ENCODE data around the gene ATP8A2. TPM values are rescaled to one million over a fixed set of nuclear protein-coding genes. Genes with fewer than 3 reads are reported as not detected.

ATP8A2 gene
- total and polyA plus RNA-seq, 2 of the 8 experiments (the other 6 are each of a cell fraction or from before 2014, with no cell fraction given), result 2.4 to 8.3 TPM

- Histone ChIP-seq H2AK5ac (ENCODE audit: low read depth, low read length) (no peak overlapping the region), H3K79me1 (ENCODE audit: low read depth, low read length) (no peaks in the 10 kb centered on the region), H3K79me2 (ENCODE audit: control insufficient read depth in 1 of 2, insufficient read depth in 2 of 2, low read length in 2 of 2) (no peaks in the 10 kb centered on the region), H2BK15ac (ENCODE audit: low read length) (no peak overlapping the region), H3K27me3 (replicated peaks in 1 of 4; ENCODE audit: control insufficient read depth in 3 of 4, extremely low read depth in 1 of 4, insufficient read depth in 3 of 4, low read length in 3 of 4) (no peaks in the 10 kb centered on the region), H3K9me3 (ENCODE audit: insufficient read depth in 2 of 2, low read depth in 1 of 2, low read length in 1 of 2) (no peaks in the 10 kb centered on the region), H2BK120ac (replicated peaks; ENCODE audit: low read depth, low read length) (no peak overlapping the region), H3K27ac (ENCODE audit: low read depth, low read length) (no peak overlapping the region), H3K14ac (ENCODE audit: insufficient read length) (no peak overlapping the region), H3K9ac (replicated peaks in 1 of 4; ENCODE audit: extremely low read depth in 1 of 4, low read depth in 3 of 4, low read length in 3 of 4) (no peak overlapping the region), H4K20me1 (replicated peaks in 1 of 2; ENCODE audit: control insufficient read depth in 1 of 2, insufficient read depth in 2 of 2, low read length in 2 of 2) (no peaks in the 10 kb centered on the region), H3K23ac (ENCODE audit: insufficient read length) (no peak overlapping the region), H2BK5ac (ENCODE audit: low read depth, low read length) (no peak overlapping the region), H3K23me2 (ENCODE audit: low read depth, low read length) (no peaks in the 10 kb centered on the region), H3K4me3 (ENCODE audit: extremely low read depth in 1 of 4, insufficient read depth in 2 of 4, low read depth in 3 of 4, low read length in 4 of 4) (no peak overlapping the region), H2AFZ (ENCODE audit: low read length) (no peak overlapping the region), H2BK20ac (ENCODE audit: low read length) (no peak overlapping the region), H2BK12ac (ENCODE audit: low read depth, low read length) (no peak overlapping the region), H3K36me3 (ENCODE audit: control insufficient read depth in 2 of 4, insufficient read depth in 4 of 4, low read length in 3 of 4) (no peaks in the 10 kb centered on the region), H3K4me1 (replicated peaks in 1 of 4; ENCODE audit: control insufficient read depth in 3 of 4, insufficient read depth in 4 of 4, low read length in 3 of 4) (peaks cover 0 to 15% (median 0%) of the 10 kb centered on the region in 4 experiments; a peak in 2 of 7 replicates), H3K56ac (replicated peaks; ENCODE audit: insufficient read length, low read depth, low read length) (no peak overlapping the region), H3K4ac (replicated peaks; ENCODE audit: insufficient read length, low read depth, low read length) (no peak overlapping the region), H3K4me2 (ENCODE audit: insufficient read depth in 1 of 2, low read depth in 2 of 2, low read length in 2 of 2) (no peak overlapping the region), H3K18ac (ENCODE audit: extremely low read depth, low read length) (no peak overlapping the region), H4K8ac (ENCODE audit: extremely low read depth, insufficient read depth, low read length) (no peak overlapping the region), H4K91ac (replicated peaks; ENCODE audit: insufficient read length, low read length) (no peak overlapping the region), H4K5ac (ENCODE audit: insufficient read length, low read depth, low read length) (no peak overlapping the region)
- DNase-seq (ENCODE audit: low read depth in 1 of 2, low spot score in 2 of 2), result no peak
- WGBS, 2 experiments (ENCODE audit: extremely low coverage in 1 of 2, insufficient coverage in 1 of 2, insufficient read length in 1 of 2, insufficient replicate concordance in 2 of 2, low coverage in 1 of 2, low lambda C conversion rate in 2 of 2, missing lambda C conversion rate in 1 of 2), result 93% methylated on average over 2 of the region's 2 CpGs; no CpG with 5 or more reads in 1 of the 2 experiments
- no peak for FAIRE-seq
- ChIA-PET CTCF (ENCODE audit: partially characterized antibody) (interaction anchor here (0.6 to 1.5 kb wide), 4 partner anchors 13 to 299 kb away, joined by 3 to 4 read pairs (median 3); no protein-coding TSS in a partner anchor), POLR2A (ENCODE audit: partially characterized antibody) (interaction anchor here (1.7 to 1.9 kb wide), 2 partner anchors 10 to 178 kb away, joined by 3 to 5 read pairs; partner anchors contain the start of gene SHISA2)
- TF ChIP-seq SP1 (IDR thresholded peaks at IDR 0.05; ENCODE audit: low read depth, low read length) (no peak), RAD21 (IDR thresholded peaks at IDR 0.05 in 1 of 2, conservative IDR thresholded peaks at IDR 0.05 in 1 of 2; ENCODE audit: low read depth in 2 of 2, low read length in 2 of 2) (no peak), MAX (IDR thresholded peaks at IDR 0.05) (no peak), GABPA (IDR thresholded peaks at IDR 0.05; ENCODE audit: borderline replicate concordance, insufficient read depth, low read length) (no peak), TAF1 (IDR thresholded peaks at IDR 0.05; ENCODE audit: low read depth, low read length) (no peak), SP2 (IDR thresholded peaks at IDR 0.05; ENCODE audit: low read length) (no peak), SRF (IDR thresholded peaks at IDR 0.05; ENCODE audit: low read depth, low read length) (no peak), CREB1 (IDR thresholded peaks at IDR 0.05) (no peak), E2F6 (IDR thresholded peaks at IDR 0.05) (no peak), CEBPB (IDR thresholded peaks at IDR 0.05; ENCODE audit: low read depth, low read length) (no peak), USF2 (IDR thresholded peaks at IDR 0.05; ENCODE audit: low read length) (no peak)
Observed at GRCh38 chr13:25873242-25873612, 501.5 kb downstream of the ATP8A2 start.

Measured in H1 (cell line).